ENCODE measurements around the gene VILL.

- TF ChIP-seq, protein P1, sequence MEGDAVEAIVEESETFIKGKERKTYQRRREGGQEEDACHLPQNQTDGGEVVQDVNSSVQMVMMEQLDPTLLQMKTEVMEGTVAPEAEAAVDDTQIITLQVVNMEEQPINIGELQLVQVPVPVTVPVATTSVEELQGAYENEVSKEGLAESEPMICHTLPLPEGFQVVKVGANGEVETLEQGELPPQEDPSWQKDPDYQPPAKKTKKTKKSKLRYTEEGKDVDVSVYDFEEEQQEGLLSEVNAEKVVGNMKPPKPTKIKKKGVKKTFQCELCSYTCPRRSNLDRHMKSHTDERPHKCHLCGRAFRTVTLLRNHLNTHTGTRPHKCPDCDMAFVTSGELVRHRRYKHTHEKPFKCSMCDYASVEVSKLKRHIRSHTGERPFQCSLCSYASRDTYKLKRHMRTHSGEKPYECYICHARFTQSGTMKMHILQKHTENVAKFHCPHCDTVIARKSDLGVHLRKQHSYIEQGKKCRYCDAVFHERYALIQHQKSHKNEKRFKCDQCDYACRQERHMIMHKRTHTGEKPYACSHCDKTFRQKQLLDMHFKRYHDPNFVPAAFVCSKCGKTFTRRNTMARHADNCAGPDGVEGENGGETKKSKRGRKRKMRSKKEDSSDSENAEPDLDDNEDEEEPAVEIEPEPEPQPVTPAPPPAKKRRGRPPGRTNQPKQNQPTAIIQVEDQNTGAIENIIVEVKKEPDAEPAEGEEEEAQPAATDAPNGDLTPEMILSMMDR (IDR thresholded peaks at IDR 0.05): no peak
- no peak for TF ChIP-seq TCF7L2 (IDR thresholded peaks at IDR 0.05; ENCODE audit: low read depth, low read length)
- TF ChIP-seq, protein P2, sequence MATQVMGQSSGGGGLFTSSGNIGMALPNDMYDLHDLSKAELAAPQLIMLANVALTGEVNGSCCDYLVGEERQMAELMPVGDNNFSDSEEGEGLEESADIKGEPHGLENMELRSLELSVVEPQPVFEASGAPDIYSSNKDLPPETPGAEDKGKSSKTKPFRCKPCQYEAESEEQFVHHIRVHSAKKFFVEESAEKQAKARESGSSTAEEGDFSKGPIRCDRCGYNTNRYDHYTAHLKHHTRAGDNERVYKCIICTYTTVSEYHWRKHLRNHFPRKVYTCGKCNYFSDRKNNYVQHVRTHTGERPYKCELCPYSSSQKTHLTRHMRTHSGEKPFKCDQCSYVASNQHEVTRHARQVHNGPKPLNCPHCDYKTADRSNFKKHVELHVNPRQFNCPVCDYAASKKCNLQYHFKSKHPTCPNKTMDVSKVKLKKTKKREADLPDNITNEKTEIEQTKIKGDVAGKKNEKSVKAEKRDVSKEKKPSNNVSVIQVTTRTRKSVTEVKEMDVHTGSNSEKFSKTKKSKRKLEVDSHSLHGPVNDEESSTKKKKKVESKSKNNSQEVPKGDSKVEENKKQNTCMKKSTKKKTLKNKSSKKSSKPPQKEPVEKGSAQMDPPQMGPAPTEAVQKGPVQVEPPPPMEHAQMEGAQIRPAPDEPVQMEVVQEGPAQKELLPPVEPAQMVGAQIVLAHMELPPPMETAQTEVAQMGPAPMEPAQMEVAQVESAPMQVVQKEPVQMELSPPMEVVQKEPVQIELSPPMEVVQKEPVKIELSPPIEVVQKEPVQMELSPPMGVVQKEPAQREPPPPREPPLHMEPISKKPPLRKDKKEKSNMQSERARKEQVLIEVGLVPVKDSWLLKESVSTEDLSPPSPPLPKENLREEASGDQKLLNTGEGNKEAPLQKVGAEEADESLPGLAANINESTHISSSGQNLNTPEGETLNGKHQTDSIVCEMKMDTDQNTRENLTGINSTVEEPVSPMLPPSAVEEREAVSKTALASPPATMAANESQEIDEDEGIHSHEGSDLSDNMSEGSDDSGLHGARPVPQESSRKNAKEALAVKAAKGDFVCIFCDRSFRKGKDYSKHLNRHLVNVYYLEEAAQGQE (IDR thresholded peaks at IDR 0.05; ENCODE audit: insufficient read depth in 1 of 2, low read depth in 2 of 2, low read length in 1 of 2): no peak
- TF ChIP-seq POLR2AphosphoS5 (IDR thresholded peaks at IDR 0.05; ENCODE audit: low read depth, low read length): no peak
- TF ChIP-seq SIN3A (IDR thresholded peaks at IDR 0.05; ENCODE audit: borderline replicate concordance, insufficient read depth, low read depth, low read length): no peak
Observed at GRCh38 chr3:37945807-37946530, 44.6 kb upstream of the VILL start.

Measured in Panc1 (cell line).